Neural cell (in vitro differentiated cells): ENCODE results near the gene SYK.

Experiments
- MXI1 ChIP-seq: fragments of 450-650 bp; conservative IDR thresholded peaks from 2 replicates; pipeline ENCODE4 v1.6.1; 2014; ENCODE audit warnings: antibody characterized with exemption, mild to moderate bottlenecking; ENCODE audit not compliant: poor library complexity, severe bottlenecking
- POLR2AphosphoS5 ChIP-seq: IDR thresholded peaks from 2 replicates; pipeline ENCODE4 v1.6.1; 2012
- SMC3 ChIP-seq: fragments of 450-650 bp; conservative IDR thresholded peaks from 2 replicates; pipeline ENCODE4 v1.6.1; 2014; ENCODE audit warnings: antibody characterized with exemption, mild to moderate bottlenecking, moderate library complexity; ENCODE audit not compliant: poor library complexity
- TAF1 ChIP-seq: IDR thresholded peaks from 2 replicates; pipeline ENCODE4 v1.6.1; 2012; ENCODE audit warnings: low read depth
- TF ChIP-seq, protein P1 (sequence below): fragments of 450-650 bp; IDR thresholded peaks from 2 replicates; pipeline ENCODE4 v1.5.1; 2014; ENCODE audit warnings: antibody characterized with exemption, mild to moderate bottlenecking, moderate library complexity; ENCODE audit not compliant: poor library complexity, severe bottlenecking

GRCh38 chr9:90830977-90831376 is 29.4 kb downstream of the SYK start:
- TF ChIP-seq, protein P1, sequence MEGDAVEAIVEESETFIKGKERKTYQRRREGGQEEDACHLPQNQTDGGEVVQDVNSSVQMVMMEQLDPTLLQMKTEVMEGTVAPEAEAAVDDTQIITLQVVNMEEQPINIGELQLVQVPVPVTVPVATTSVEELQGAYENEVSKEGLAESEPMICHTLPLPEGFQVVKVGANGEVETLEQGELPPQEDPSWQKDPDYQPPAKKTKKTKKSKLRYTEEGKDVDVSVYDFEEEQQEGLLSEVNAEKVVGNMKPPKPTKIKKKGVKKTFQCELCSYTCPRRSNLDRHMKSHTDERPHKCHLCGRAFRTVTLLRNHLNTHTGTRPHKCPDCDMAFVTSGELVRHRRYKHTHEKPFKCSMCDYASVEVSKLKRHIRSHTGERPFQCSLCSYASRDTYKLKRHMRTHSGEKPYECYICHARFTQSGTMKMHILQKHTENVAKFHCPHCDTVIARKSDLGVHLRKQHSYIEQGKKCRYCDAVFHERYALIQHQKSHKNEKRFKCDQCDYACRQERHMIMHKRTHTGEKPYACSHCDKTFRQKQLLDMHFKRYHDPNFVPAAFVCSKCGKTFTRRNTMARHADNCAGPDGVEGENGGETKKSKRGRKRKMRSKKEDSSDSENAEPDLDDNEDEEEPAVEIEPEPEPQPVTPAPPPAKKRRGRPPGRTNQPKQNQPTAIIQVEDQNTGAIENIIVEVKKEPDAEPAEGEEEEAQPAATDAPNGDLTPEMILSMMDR, result no peak
- TF ChIP-seq TAF1 (no peak), MXI1 (no peak), POLR2AphosphoS5 (no peak), SMC3 (no peak)
